Suprapubic skin (tissue), 3 donors: ENCODE measurements around the gene SPDL1.

ENCODE experiments used
- POLR2A ChIP-seq, 2 donors: fragments of 450-650 bp; IDR thresholded peaks; one replicate each; pipeline ENCODE4 v1.6.1; 2017; ENCODE audit warnings: antibody characterized with exemption in 2 of 2, mild to moderate bottlenecking in 2 of 2, moderate library complexity in 2 of 2
- TF ChIP-seq, protein P1 (sequence below), 2 donors: fragments of 200-600 bp in 1 of 2; fragments of 450-650 bp in 1 of 2; sonication (generic) in 1 of 2; IDR thresholded peaks; one replicate each; pipeline ENCODE4 v1.5.1; 2016 to 2019; ENCODE audit warnings: antibody characterized with exemption in 2 of 2, mild to moderate bottlenecking in 1 of 2, moderate library complexity in 1 of 2

DNA sequence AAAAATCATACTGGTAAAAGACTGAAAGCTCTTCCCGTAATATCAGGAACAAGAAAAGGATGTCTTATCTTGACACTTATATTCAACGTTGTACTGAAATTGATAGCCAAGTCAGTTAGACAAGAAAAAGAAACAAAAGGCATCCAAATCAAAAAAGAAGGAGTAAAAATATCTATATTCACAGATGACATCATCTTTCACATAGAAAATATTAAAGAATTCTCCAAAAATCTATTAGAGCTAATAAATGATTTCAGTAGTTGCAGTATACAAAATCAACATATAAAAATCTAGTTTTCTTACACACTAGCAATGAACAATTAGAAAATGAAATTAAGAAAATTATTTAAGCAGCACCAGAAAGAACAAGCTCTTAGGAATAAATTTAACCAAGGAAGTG is 24.3 kb downstream of the SPDL1 start:
- TF ChIP-seq POLR2A (IDR thresholded peaks at IDR 0.05): no peak
- TF ChIP-seq, protein P1, sequence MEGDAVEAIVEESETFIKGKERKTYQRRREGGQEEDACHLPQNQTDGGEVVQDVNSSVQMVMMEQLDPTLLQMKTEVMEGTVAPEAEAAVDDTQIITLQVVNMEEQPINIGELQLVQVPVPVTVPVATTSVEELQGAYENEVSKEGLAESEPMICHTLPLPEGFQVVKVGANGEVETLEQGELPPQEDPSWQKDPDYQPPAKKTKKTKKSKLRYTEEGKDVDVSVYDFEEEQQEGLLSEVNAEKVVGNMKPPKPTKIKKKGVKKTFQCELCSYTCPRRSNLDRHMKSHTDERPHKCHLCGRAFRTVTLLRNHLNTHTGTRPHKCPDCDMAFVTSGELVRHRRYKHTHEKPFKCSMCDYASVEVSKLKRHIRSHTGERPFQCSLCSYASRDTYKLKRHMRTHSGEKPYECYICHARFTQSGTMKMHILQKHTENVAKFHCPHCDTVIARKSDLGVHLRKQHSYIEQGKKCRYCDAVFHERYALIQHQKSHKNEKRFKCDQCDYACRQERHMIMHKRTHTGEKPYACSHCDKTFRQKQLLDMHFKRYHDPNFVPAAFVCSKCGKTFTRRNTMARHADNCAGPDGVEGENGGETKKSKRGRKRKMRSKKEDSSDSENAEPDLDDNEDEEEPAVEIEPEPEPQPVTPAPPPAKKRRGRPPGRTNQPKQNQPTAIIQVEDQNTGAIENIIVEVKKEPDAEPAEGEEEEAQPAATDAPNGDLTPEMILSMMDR (IDR thresholded peaks at IDR 0.05): no peak
